Retinal pigment epithelial cell (primary cell): ENCODE results near the gene PTMA.
"Not testable (repeated sequence)": the region's sequence is repeated elsewhere in the genome, so short reads cannot be mapped to it uniquely, and the experiment has no call there.

Source experiments
- DNase-seq: peaks from one replicate; pipeline ENCODE4 v3.0.0-alpha.2; 2010; ENCODE audit warnings: low read depth
- H3K4me3 ChIP-seq: 2 replicates; pipeline ENCODE4 v1.5.1; 2011; ENCODE audit warnings: mild to moderate bottlenecking, low read length, control low read depth, moderate library complexity
- CTCF ChIP-seq: conservative IDR thresholded peaks from 2 replicates; pipeline ENCODE4 v1.5.1; 2011; ENCODE audit warnings: low read depth, low read length, control low read depth, inconsistent platforms

Gene PTMA

GRCh38 chr2:231709981-231710798 is 1.9 kb downstream of the PTMA start:
- DNase-seq, result peak; percentile 47
- peak; percentile 58 for TF ChIP-seq CTCF
- H3K4me3 ChIP-seq, result peak overlapping the region; percentile 87

- no peak for DNase-seq
- peak; percentile 30 for TF ChIP-seq CTCF
Measured at GRCh38 chr2:231710799-231711676, 2.7 kb downstream of the PTMA start.

DNA sequence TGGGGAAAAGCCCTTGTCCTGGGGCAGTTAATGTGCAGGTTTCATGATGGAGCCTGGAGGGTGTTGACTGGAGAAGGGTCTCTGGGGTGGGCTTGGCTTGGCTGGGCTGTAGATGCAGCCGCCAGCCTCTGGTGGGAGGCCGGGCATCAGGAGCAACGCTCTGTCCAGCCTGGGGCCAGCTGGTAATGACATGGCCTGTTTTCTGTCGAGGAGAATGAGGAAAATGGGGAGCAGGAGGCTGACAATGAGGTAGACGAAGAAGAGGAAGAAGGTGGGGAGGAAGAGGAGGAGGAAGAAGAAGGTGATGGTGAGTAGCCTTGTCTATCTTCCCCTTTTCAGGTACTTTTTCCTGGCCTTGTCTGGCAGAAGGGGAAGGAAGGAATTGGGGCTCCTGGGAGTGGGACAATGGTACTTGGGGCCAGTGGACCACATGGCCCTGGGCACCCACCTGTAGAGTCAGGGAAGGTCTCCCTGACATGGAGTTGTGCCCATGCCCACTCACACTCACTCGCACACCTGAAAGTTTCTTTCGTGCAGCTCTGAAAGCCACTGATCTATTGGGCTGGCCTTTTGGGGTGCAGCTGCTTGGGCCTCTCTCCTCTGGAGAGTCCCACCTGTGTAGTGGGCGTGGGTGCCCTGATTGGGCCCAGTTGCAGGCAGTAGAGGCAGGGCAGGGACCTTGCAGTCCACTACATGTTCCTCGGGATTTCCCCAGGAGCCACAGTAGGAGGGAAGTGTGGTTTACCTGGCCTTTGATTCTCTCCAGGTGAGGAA is 3.5 kb downstream of the PTMA start:
- no peak for DNase-seq
- H3K4me3 ChIP-seq, result peak overlapping the region; percentile 83
- no peak for TF ChIP-seq CTCF

More at GRCh38 chr2:231710799-231711676, 2.7 kb downstream of the PTMA start:
- peak overlapping the region; percentile 83 for H3K4me3 ChIP-seq

GRCh38 chr2:231712451-231713021 is 4.2 kb downstream of the PTMA start:
- H3K4me3 ChIP-seq, result peak overlapping the region; percentile 83
- DNase-seq, result not testable (repeated sequence)

GRCh38 chr2:231713406-231713729 is 5.0 kb downstream of the PTMA start:
- not testable (repeated sequence) for DNase-seq, H3K4me3 ChIP-seq

DNA sequence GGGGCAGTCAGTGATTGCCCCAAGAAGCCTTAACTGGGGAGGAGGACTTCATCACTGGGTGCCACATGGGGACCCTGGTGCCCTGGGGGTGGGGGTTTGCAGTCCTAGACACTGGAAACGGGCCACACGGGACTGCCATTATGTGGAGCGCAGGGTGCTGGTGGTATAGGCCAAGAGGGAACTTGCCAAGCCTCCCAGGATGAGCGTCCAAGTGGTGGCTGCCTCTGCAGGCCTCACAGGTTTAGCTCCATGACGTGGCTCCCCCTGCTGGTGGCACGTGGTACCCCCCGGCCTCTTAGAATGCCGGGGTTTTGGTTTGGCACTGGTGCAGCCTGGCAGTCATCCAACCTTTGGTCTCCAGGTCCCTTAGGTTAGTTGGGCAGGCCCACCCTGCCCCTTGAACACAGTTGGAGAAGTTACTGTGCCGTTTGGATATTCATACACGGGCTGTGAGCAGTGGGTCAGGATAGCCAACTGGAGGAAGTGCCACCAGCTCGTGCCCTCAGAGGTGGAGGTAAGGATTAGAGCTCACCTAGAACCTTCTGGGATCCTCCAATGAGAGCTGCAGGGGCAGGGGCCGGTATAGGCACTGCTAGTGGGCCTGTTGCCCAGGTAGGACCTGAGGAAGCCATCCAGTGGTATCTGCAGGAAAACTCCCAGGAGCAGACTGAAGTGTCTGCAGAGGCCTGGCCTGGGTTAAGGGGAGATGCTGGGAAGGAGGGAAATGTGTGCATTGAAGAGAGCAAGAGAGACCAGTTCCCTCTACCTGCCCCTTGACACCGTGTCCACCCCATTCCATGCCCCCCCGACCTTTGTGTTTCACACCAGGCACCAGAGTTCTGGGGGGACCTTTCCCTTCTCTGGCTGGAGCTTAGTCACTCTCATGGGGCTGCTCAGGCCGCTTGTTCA is 5.7 kb downstream of the PTMA start:
- H3K4me3 ChIP-seq, result no peak overlapping the region
- DNase-seq, result peak; percentile 68
- peak; percentile 94 for TF ChIP-seq CTCF

DNA sequence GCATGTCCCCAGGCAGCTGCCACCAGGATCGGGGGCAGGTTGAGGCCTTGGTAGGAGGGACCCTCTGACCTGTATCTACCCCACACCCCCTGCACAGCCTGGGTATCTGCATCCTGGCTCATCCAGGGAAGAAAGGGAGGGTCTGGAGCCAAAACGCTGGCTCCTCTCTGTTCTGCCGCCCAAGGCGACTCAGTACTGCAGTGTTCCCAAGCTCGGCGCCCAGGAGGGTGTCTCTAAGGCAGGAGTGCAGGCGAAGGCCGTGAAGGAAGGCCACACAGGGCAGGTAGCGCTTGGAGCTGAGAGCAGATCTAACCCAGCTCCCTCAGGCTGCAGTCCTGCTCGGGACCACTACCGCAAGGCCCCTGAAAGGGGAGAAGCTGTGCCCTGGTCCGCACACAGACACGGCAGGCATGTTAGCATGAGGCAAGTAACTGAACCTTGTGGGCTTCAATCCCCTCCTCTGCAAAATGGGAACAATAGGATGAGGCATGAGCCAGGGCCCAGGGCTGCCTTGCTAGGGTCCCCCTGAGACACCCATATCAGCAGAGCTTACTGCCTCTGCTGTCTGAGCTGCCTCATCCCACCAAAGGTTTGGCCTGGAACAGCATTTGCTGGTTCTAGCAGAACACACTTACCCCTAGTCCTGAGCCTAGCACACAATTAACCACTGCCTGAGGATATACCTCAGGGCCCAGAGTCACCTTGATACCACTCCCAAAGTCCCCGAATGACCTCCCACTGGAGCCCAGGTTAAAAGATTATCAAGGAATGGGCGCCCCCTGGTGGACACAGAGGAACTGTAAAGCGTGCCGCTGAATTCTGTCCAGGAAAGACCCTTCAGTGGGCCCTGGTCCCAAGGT is 6.5 kb downstream of the PTMA start:
- DNase-seq, result no peak
- no peak overlapping the region for H3K4me3 ChIP-seq
- TF ChIP-seq CTCF, result peak; percentile 78
